GM21717 (cell line): ENCODE data around the gene GTPBP4.
"Not testable (repeated sequence)": the region's sequence is repeated elsewhere in the genome, so short reads cannot be mapped to it uniquely, and the experiment has no call there.

Experiments used
- ATAC-seq: cut with Tn5 transposase; IDR thresholded peaks from one replicate; pipeline ENCODE4 v1.9.1; 2021; ENCODE audit warnings: mild to moderate bottlenecking, moderate library complexity; ENCODE audit not compliant: unreplicated experiment

The GTPBP4 gene

GRCh38 chr10:988667-989545 is 672 bp downstream of the GTPBP4 start:
- ATAC-seq, result peak; percentile 14

DNA sequence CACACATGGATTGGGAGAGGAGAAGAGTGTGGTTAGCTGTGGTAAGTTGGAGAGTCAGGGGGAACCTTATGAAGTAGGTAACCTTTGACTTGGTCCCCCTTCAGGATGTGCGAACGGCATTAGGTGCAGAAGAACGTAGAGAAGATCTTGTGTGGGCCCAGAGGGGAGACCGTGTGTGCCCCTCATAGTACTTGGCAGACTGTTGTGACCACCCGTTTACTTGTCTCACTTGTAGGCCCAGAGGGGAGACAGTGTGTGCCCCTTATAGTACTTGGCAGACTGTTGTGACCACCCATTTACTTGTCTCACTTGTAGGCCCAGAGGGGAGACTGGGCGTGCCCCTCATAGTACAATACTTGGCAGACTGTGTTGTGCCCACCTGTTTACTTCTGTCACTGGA is 2.6 kb downstream of the GTPBP4 start:
- ATAC-seq, result no peak

DNA sequence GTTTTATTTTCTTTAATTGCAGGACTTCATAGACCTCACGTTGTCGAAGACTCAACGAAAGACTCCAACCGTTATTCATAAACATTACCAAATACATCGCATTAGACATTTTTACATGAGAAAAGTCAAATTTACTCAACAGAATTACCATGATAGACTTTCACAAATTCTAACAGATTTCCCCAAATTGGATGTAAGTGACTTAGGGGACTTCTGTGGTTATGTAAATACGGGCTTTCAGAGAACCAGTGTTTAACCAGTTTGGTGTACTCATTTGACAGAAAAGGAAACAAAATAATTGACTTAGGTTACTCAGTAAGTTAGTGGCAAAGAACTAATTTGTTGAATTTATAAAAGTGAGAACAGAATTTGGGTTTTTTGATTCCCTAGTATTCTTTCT is 4.2 kb downstream of the GTPBP4 start:
- no peak for ATAC-seq

DNA sequence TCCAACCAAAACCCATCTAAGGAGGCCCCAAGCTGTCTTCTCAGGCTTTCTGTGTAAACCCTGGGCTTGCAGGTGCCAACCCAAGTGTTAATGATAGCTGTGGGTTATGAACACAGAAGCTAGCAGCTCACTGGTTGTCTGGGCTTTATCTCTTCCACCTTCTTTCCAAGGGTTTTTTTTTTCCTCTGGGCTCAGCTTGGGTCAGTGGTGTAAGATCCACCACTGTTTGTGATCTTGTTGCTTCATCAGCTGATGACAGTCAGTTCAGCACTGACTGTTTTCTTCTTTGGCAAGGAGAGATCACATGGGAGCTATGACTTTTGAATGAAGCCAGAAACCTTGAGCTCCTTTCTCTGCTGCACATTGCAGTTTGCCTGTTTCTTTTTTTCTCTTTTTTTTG is 4.6 kb downstream of the GTPBP4 start:
- ATAC-seq, result no peak

GRCh38 chr10:994836-995558 is 6.8 kb downstream of the GTPBP4 start:
- ATAC-seq, result no peak

DNA sequence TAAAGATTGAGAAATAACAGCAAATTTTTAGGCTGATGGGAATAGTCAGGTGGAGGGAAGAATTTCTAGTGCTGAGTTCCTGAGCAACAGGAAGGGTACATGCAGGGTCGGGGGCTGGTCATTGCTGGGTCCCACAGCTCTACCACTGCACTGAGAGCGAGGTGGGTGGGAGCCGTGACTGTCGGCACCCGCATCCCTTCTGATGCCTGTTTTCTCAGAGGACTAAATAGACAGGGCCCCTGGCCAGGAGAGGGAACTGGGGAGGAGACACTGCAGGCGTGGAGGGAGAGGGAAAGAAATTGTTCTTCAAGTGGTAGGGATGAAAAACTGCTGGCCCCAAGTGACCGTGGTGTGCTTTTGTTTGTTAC is 7.3 kb downstream of the GTPBP4 start:
- no peak for ATAC-seq

GRCh38 chr10:996031-996430 is 7.8 kb downstream of the GTPBP4 start:
- ATAC-seq, result no peak

DNA sequence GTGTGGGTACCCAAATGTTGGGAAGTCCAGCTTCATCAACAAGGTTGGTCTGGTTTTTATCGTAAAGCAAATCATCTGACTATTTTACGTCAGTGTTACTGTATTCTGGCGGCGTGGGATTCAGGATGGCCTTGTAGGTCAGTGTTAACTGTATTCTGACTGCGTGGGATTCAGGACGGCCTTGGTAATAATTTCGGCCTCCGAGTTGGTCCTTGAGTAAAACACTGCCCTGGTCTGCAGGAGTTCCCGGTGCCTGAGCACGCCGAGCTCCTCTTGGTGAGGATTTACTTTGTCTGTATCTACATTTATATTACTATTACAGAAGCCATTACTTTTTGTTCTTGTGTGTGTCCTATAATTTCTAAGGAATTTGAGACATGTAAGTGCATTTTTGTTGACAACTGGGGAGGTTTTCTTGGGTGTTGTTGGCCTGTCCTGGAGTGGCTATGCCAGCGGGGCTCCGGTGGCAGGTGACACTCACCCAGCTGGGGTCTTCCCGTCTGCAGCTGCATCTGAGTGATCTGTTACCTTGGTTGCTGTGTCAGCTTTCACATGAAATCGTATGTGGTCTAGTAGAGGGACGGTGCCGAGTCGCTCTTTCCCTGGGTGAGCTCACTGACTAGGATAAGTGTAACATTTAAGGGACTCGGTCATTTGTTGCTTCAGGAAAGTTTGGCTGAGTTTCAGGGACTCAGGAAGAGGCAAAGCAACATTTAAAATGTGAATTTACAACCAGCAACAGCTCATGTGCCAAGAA is 9.2 kb downstream of the GTPBP4 start:
- ATAC-seq, result no peak

GRCh38 chr10:1002425-1003006 is 14.3 kb downstream of the GTPBP4 start:
- ATAC-seq, result no peak

- ATAC-seq, result no peak
These were observed 15.8 kb downstream of the GTPBP4 start for GRCh38 chr10:1003884-1004670.

GRCh38 chr10:1006573-1006972 is 18.3 kb downstream of the GTPBP4 start:
- no peak for ATAC-seq

- no peak for ATAC-seq
These were observed 19.3 kb downstream of the GTPBP4 start for GRCh38 chr10:1007583-1007982.

GRCh38 chr10:1009071-1009494 is 20.8 kb downstream of the GTPBP4 start:
- no peak for ATAC-seq

GRCh38 chr10:1009947-1010346 is 21.7 kb downstream of the GTPBP4 start:
- ATAC-seq, result not testable (repeated sequence)

GRCh38 chr10:1010703-1011102 is 22.5 kb downstream of the GTPBP4 start:
- ATAC-seq, result no peak

DNA sequence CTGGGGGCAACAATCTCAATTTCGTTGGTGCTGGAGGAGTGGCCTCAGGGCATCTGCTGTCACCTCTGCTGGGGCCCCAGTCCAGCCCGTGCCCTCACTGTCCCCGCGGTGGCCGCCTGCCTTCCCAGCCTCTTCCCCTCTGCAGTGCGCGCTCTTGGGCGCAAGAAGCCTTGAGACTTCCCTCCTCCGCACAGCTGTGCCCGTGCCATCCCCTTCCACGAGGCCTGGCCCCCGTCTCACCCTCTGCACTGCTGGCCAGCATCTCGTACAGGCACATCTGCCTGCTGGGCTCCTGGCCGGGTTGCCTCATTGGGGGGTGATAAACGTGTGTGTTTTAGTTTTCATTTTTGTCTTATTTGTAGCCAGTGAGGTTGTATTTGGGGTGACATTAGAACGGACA is 23.5 kb downstream of the GTPBP4 start:
- ATAC-seq, result no peak

- ATAC-seq, result no peak
These were observed 27.5 kb downstream of the GTPBP4 start for GRCh38 chr10:1015688-1016087.

- no peak for ATAC-seq
These were observed 31.1 kb downstream of the GTPBP4 start for GRCh38 chr10:1019362-1019761.

DNA sequence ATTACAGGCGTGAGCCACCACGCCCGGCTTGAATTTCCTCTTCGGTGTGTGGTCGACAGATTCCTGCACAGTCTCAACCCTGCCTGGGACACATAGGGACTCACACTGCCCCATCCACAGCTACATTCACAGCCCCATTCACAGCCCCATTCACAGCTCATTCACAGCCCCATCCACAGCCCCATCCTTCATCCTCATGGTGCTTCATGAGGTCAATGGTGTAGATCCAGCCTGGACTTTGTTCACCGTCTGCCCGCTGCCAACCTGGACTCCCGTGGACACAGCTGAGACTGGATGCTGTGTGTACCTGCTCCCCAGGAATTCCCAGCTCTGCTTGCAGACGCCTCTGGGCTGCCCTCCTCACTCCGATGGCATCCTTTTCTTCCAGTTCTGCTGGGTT is 32.2 kb downstream of the GTPBP4 start:
- no peak for ATAC-seq

- ATAC-seq, result no peak
These were observed 32.7 kb downstream of the GTPBP4 start for GRCh38 chr10:1020958-1021357.
